ENCODE data around the gene HSPH1.
"Not testable (repeated sequence)": the region's sequence is repeated elsewhere in the genome, so short reads cannot be mapped to it uniquely, and the experiment has no call there.

The HSPH1 gene

GRCh38 chr13:31179754-31180153, 18.1 kb upstream of the HSPH1 start:
- Histone ChIP-seq H3K4me1 (ENCODE audit: insufficient read depth, poor library complexity, severe bottlenecking) (no peaks in the 10 kb centered on the region), H3K27ac (ENCODE audit: poor library complexity, severe bottlenecking) (no peak overlapping the region), H3K36me3 (ENCODE audit: low read depth) (no peaks in the 10 kb centered on the region), H3K4me3 (ENCODE audit: severe bottlenecking) (no peak overlapping the region), H3K9me3 (ENCODE audit: severe bottlenecking) (no peaks in the 10 kb centered on the region), H3K27me3 (ENCODE audit: insufficient read depth, poor library complexity, severe bottlenecking) (no peaks in the 10 kb centered on the region)
- ATAC-seq (ENCODE audit: low read depth), result no peak
- DNase-seq (ENCODE audit: low spot score), result no peak
- no peak for TF ChIP-seq CTCF (IDR thresholded peaks at IDR 0.05; ENCODE audit: poor library complexity, severe bottlenecking)

- ATAC-seq (ENCODE audit: low read depth) (no peak), DNase-seq (ENCODE audit: low spot score) (no peak)
- no peaks in the 10 kb centered on the region for H3K36me3 ChIP-seq (ENCODE audit: low read depth)
- no peak overlapping the region for H3K4me3 ChIP-seq (ENCODE audit: severe bottlenecking)
- H3K9me3 ChIP-seq (ENCODE audit: severe bottlenecking), result no peaks in the 10 kb centered on the region
- no peak overlapping the region for H3K27ac ChIP-seq (ENCODE audit: poor library complexity, severe bottlenecking)
- no peak for TF ChIP-seq CTCF (IDR thresholded peaks at IDR 0.05; ENCODE audit: poor library complexity, severe bottlenecking)
- no peaks in the 10 kb centered on the region for H3K4me1 ChIP-seq (ENCODE audit: insufficient read depth, poor library complexity, severe bottlenecking)
- no peaks in the 10 kb centered on the region for H3K27me3 ChIP-seq (ENCODE audit: insufficient read depth, poor library complexity, severe bottlenecking)
Measured at GRCh38 chr13:31179241-31179640, 17.5 kb upstream of the HSPH1 start.

- H3K4me3 ChIP-seq (ENCODE audit: severe bottlenecking); ATAC-seq (ENCODE audit: low read depth); H3K27ac ChIP-seq (ENCODE audit: poor library complexity, severe bottlenecking); H3K36me3 ChIP-seq (ENCODE audit: low read depth); H3K9me3 ChIP-seq (ENCODE audit: severe bottlenecking); H3K27me3 ChIP-seq (ENCODE audit: insufficient read depth, poor library complexity, severe bottlenecking); H3K4me1 ChIP-seq (ENCODE audit: insufficient read depth, poor library complexity, severe bottlenecking); DNase-seq (ENCODE audit: low spot score): not testable (repeated sequence)
Measured at GRCh38 chr13:31177813-31178495, 16.2 kb upstream of the HSPH1 start.

GRCh38 chr13:31175847-31176532, 14.3 kb upstream of the HSPH1 start:
- DNase-seq (ENCODE audit: low spot score) (no peak), ATAC-seq (ENCODE audit: low read depth) (no peak)
- Histone ChIP-seq H3K27me3 (ENCODE audit: insufficient read depth, poor library complexity, severe bottlenecking) (no peaks in the 10 kb centered on the region), H3K4me3 (ENCODE audit: severe bottlenecking) (no peak overlapping the region), H3K9me3 (ENCODE audit: severe bottlenecking) (no peaks in the 10 kb centered on the region), H3K27ac (ENCODE audit: poor library complexity, severe bottlenecking) (no peak overlapping the region), H3K36me3 (ENCODE audit: low read depth) (no peaks in the 10 kb centered on the region), H3K4me1 (ENCODE audit: insufficient read depth, poor library complexity, severe bottlenecking) (peaks cover 18% of the 10 kb centered on the region)
- no peak for TF ChIP-seq CTCF (IDR thresholded peaks at IDR 0.05; ENCODE audit: poor library complexity, severe bottlenecking)

- DNase-seq (ENCODE audit: low spot score), result no peak
- Histone ChIP-seq H3K4me1 (ENCODE audit: insufficient read depth, poor library complexity, severe bottlenecking) (peaks cover 18% of the 10 kb centered on the region), H3K27me3 (ENCODE audit: insufficient read depth, poor library complexity, severe bottlenecking) (no peaks in the 10 kb centered on the region), H3K9me3 (ENCODE audit: severe bottlenecking) (no peaks in the 10 kb centered on the region), H3K36me3 (ENCODE audit: low read depth) (no peaks in the 10 kb centered on the region), H3K27ac (ENCODE audit: poor library complexity, severe bottlenecking) (no peak overlapping the region), H3K4me3 (ENCODE audit: severe bottlenecking) (no peak overlapping the region)
- no peak for TF ChIP-seq CTCF (IDR thresholded peaks at IDR 0.05; ENCODE audit: poor library complexity, severe bottlenecking)
- ATAC-seq (ENCODE audit: low read depth), result no peak
Measured at GRCh38 chr13:31174018-31174417, 12.3 kb upstream of the HSPH1 start.
